WTC11 (cell line): ENCODE results near the gene CCDC170. TPM values are rescaled to one million over a fixed set of nuclear protein-coding genes. Genes with fewer than 3 reads are reported as not detected.

Source experiments
- ATAC-seq: fragments of 200-7000 bp; cut with Tn5 transposase; 2 replicates; pipeline ENCODE4 v1.10.0; 2021; ENCODE audit warnings: mild to moderate bottlenecking, moderate library complexity
- CTCF ChIA-PET: fragments of 300-600 bp; sonication (Branson Sonifier 250); formaldehyde crosslinking; loops from one replicate; lab custom pipeline; 2021; ENCODE audit warnings: antibody characterized with exemption; lab: Charles Lee
- POLR2A ChIA-PET: fragments of 350-600 bp; sonication (Branson Sonifier 250); formaldehyde crosslinking; loops from one replicate; lab custom pipeline; 2021; ENCODE audit warnings: antibody characterized with exemption; lab: Charles Lee
- DNase-seq: peaks from one replicate; pipeline ENCODE4 v3.0.0; 2021; ENCODE audit warnings: low spot score
- H3K27ac Mint-ChIP-seq: 2 replicates; pipeline ENCODE4 v1.8.0; 2021; ENCODE audit warnings: mixed read lengths
- H3K27me3 Mint-ChIP-seq: 2 replicates; pipeline ENCODE4 v1.8.0; 2021; ENCODE audit warnings: low read depth, mild to moderate bottlenecking, moderate library complexity, mixed read lengths
- H3K36me3 Mint-ChIP-seq: 2 replicates; pipeline ENCODE4 v1.8.0; 2021; ENCODE audit warnings: mixed read lengths
- H3K4me1 Mint-ChIP-seq: 2 replicates; pipeline ENCODE4 v1.8.0; 2022; ENCODE audit warnings: mixed read lengths
- H3K4me3 Mint-ChIP-seq: 2 replicates; pipeline ENCODE4 v1.8.0; 2021; ENCODE audit warnings: mild to moderate bottlenecking, moderate library complexity, mixed read lengths
- H3K9me3 Mint-ChIP-seq: 2 replicates; pipeline ENCODE4 v1.8.0; 2021; ENCODE audit warnings: mixed read lengths
- AFF4 ChIP-seq: sonication (generic); formaldehyde crosslinking; IDR thresholded peaks from 2 replicates; pipeline ENCODE4 v1.8.1; 2023; ENCODE audit warnings: mild to moderate bottlenecking, missing genetic modification reagents, borderline replicate concordance
- AR ChIP-seq: fragments of 250-450 bp; sonication (Bioruptor Pico); IDR thresholded peaks from 2 replicates; pipeline ENCODE4 v1.9.0; 2021; ENCODE audit warnings: mild to moderate bottlenecking
- CREM ChIP-seq: sonication (generic); formaldehyde crosslinking; IDR thresholded peaks from 2 replicates; pipeline ENCODE4 v1.8.1; 2022; ENCODE audit warnings: mild to moderate bottlenecking, missing genetic modification reagents, moderate library complexity
- ELF4 ChIP-seq: sonication (generic); formaldehyde crosslinking; IDR thresholded peaks from 2 replicates; pipeline ENCODE4 v1.8.1; 2022; ENCODE audit warnings: low read depth, mild to moderate bottlenecking, moderate library complexity, missing genetic modification reagents
- ERG ChIP-seq: fragments of 250-450 bp; sonication (Bioruptor Pico); IDR thresholded peaks from 2 replicates; pipeline ENCODE4 v1.8.0; 2021; ENCODE audit warnings: mild to moderate bottlenecking
- FOXJ3 ChIP-seq: sonication (generic); formaldehyde crosslinking; IDR thresholded peaks from 2 replicates; pipeline ENCODE4 v1.9.0; 2021; ENCODE audit warnings: missing genetic modification reagents, mild to moderate bottlenecking, borderline replicate concordance
- FOXK1 ChIP-seq: sonication (generic); formaldehyde crosslinking; IDR thresholded peaks from 2 replicates; pipeline ENCODE4 v1.8.0; 2022; ENCODE audit warnings: mild to moderate bottlenecking, moderate library complexity, missing genetic modification reagents
- FOXP1 ChIP-seq: sonication (generic); formaldehyde crosslinking; IDR thresholded peaks from 2 replicates; pipeline ENCODE4 v1.8.0; 2022; ENCODE audit warnings: missing genetic modification reagents, mild to moderate bottlenecking, moderate library complexity, borderline replicate concordance
- JAZF1 ChIP-seq: fragments of 250-450 bp; sonication (Bioruptor Pico); IDR thresholded peaks from 2 replicates; pipeline ENCODE4 v1.9.0; 2021; ENCODE audit warnings: moderate library complexity, mild to moderate bottlenecking, inconsistent platforms
- JUN ChIP-seq: sonication (generic); formaldehyde crosslinking; IDR thresholded peaks from 2 replicates; pipeline ENCODE4 v1.8.0; 2023; ENCODE audit warnings: mild to moderate bottlenecking, missing genetic modification reagents
- NFE2L1 ChIP-seq: sonication (generic); formaldehyde crosslinking; IDR thresholded peaks from 2 replicates; pipeline ENCODE4 v1.8.1; 2023; ENCODE audit warnings: missing genetic modification reagents
- NFYB ChIP-seq: sonication (generic); formaldehyde crosslinking; conservative IDR thresholded peaks from 2 replicates; pipeline ENCODE4 v1.8.0; 2022; ENCODE audit warnings: low read depth, missing genetic modification reagents
- USF1 ChIP-seq: sonication (generic); formaldehyde crosslinking; IDR thresholded peaks from 2 replicates; pipeline ENCODE4 v1.8.0; 2022; ENCODE audit warnings: mild to moderate bottlenecking, missing genetic modification reagents
- USF2 ChIP-seq: sonication (generic); formaldehyde crosslinking; IDR thresholded peaks from 2 replicates; pipeline ENCODE4 v1.8.1; 2023; ENCODE audit warnings: mild to moderate bottlenecking, missing genetic modification reagents, moderate library complexity
- ZNF138 ChIP-seq: sonication (generic); formaldehyde crosslinking; conservative IDR thresholded peaks from 2 replicates; pipeline ENCODE4 v1.8.1; 2022; ENCODE audit warnings: mild to moderate bottlenecking, moderate library complexity, missing genetic modification reagents
- ZNF232 ChIP-seq: sonication (generic); formaldehyde crosslinking; IDR thresholded peaks from 2 replicates; pipeline ENCODE4 v1.8.0; 2022; ENCODE audit warnings: mild to moderate bottlenecking, missing genetic modification reagents
- ZNF317 ChIP-seq: sonication (generic); formaldehyde crosslinking; IDR thresholded peaks from 2 replicates; pipeline ENCODE4 v1.8.1; 2023; ENCODE audit warnings: low read depth, mild to moderate bottlenecking, moderate library complexity, missing genetic modification reagents, borderline replicate concordance
- total RNA-seq: library from RNA; stranded (reverse); gene quantifications from 3 replicates; pipeline ENCODE4 v1.2.3, GENCODE V29; 2021
- TF ChIP-seq, protein P1 (sequence below): sonication (generic); formaldehyde crosslinking; IDR thresholded peaks from 2 replicates; pipeline ENCODE4 v1.8.0; 2023; ENCODE audit warnings: missing genetic modification reagents, mild to moderate bottlenecking, borderline replicate concordance
- TF ChIP-seq, protein P2 (sequence below): sonication (generic); formaldehyde crosslinking; conservative IDR thresholded peaks from 2 replicates; pipeline ENCODE4 v1.8.1; 2023; ENCODE audit warnings: mild to moderate bottlenecking, low read depth, missing genetic modification reagents, moderate library complexity

The CCDC170 gene
- total RNA-seq, 1 experiment from 2014 or later: 0.26 TPM

- TF ChIP-seq, protein P1, sequence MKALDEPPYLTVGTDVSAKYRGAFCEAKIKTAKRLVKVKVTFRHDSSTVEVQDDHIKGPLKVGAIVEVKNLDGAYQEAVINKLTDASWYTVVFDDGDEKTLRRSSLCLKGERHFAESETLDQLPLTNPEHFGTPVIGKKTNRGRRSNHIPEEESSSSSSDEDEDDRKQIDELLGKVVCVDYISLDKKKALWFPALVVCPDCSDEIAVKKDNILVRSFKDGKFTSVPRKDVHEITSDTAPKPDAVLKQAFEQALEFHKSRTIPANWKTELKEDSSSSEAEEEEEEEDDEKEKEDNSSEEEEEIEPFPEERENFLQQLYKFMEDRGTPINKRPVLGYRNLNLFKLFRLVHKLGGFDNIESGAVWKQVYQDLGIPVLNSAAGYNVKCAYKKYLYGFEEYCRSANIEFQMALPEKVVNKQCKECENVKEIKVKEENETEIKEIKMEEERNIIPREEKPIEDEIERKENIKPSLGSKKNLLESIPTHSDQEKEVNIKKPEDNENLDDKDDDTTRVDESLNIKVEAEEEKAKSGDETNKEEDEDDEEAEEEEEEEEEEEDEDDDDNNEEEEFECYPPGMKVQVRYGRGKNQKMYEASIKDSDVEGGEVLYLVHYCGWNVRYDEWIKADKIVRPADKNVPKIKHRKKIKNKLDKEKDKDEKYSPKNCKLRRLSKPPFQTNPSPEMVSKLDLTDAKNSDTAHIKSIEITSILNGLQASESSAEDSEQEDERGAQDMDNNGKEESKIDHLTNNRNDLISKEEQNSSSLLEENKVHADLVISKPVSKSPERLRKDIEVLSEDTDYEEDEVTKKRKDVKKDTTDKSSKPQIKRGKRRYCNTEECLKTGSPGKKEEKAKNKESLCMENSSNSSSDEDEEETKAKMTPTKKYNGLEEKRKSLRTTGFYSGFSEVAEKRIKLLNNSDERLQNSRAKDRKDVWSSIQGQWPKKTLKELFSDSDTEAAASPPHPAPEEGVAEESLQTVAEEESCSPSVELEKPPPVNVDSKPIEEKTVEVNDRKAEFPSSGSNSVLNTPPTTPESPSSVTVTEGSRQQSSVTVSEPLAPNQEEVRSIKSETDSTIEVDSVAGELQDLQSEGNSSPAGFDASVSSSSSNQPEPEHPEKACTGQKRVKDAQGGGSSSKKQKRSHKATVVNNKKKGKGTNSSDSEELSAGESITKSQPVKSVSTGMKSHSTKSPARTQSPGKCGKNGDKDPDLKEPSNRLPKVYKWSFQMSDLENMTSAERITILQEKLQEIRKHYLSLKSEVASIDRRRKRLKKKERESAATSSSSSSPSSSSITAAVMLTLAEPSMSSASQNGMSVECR (CRISPR knock-in tag): no peak
- no peak for TF ChIP-seq ELF4 (CRISPR knock-in tag)
- no peak for TF ChIP-seq JAZF1 (CRISPR knock-in tag)
- no peak for TF ChIP-seq CREM
- TF ChIP-seq USF1 (CRISPR knock-in tag): no peak
- no peak for TF ChIP-seq AFF4
- TF ChIP-seq ZNF232: no peak
- TF ChIP-seq FOXK1 (CRISPR knock-in tag): no peak
- TF ChIP-seq USF2 (CRISPR knock-in tag): no peak
- no peak for TF ChIP-seq AR
- no peak for TF ChIP-seq ZNF138
- TF ChIP-seq FOXJ3: no peak
- TF ChIP-seq NFYB (CRISPR knock-in tag): no peak
- Mint-ChIP-seq H3K27me3 (peaks cover 3% of the 10 kb centered on the region; the same call in 1 of the 2 replicates), H3K4me1 (no peaks in the 10 kb centered on the region), H3K4me3 (no peak overlapping the region), H3K9me3 (peaks cover 25% of the 10 kb centered on the region), H3K36me3 (peaks cover 18% of the 10 kb centered on the region), H3K27ac (no peak overlapping the region)
- ATAC-seq (no peak), DNase-seq (no peak)
- ChIA-PET POLR2A (no interaction called here), CTCF (interaction anchor here (2.0 kb wide), 1 partner anchor 11 kb away, joined by 9 read pairs; no protein-coding TSS in a partner anchor)
Observed at GRCh38 chr6:151659212-151659611, 165.4 kb downstream of the CCDC170 start.

DNA sequence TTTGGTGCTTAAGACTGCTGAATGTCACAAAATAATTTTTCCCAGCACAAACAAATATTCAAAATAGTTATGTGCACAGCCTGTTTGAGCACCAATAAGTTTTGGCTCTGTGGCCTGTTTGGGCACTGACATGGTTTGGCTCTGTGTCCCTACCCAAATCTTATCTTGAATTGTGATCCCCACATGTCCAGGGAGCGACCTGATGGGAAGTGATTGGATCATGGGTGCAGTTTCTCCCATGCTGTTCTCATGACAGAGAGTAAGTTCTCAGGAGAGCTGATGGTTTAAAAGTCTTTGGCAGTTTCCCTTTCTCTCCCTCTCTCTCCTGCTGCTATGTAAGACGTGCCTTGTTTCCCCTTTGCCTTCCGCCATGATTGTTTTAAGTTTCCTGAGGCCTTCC is 167.7 kb downstream of the CCDC170 start:
- Mint-ChIP-seq H3K4me1 (no peaks in the 10 kb centered on the region), H3K4me3 (no peak overlapping the region), H3K27ac (no peak overlapping the region), H3K36me3 (no peaks in the 10 kb centered on the region), H3K9me3 (0 out of 2 replicates have a peak, but pooled peaks cover 4% of the 10 kb centered on the region), H3K27me3 (no peaks in the 10 kb centered on the region)
- ATAC-seq (no peak), DNase-seq (no peak)
- POLR2A ChIA-PET: no interaction called here
- CTCF ChIA-PET: no interaction called here
- TF ChIP-seq NFE2L1 (CRISPR knock-in tag): no peak
- TF ChIP-seq FOXP1 (CRISPR knock-in tag): no peak
- TF ChIP-seq, protein P2, sequence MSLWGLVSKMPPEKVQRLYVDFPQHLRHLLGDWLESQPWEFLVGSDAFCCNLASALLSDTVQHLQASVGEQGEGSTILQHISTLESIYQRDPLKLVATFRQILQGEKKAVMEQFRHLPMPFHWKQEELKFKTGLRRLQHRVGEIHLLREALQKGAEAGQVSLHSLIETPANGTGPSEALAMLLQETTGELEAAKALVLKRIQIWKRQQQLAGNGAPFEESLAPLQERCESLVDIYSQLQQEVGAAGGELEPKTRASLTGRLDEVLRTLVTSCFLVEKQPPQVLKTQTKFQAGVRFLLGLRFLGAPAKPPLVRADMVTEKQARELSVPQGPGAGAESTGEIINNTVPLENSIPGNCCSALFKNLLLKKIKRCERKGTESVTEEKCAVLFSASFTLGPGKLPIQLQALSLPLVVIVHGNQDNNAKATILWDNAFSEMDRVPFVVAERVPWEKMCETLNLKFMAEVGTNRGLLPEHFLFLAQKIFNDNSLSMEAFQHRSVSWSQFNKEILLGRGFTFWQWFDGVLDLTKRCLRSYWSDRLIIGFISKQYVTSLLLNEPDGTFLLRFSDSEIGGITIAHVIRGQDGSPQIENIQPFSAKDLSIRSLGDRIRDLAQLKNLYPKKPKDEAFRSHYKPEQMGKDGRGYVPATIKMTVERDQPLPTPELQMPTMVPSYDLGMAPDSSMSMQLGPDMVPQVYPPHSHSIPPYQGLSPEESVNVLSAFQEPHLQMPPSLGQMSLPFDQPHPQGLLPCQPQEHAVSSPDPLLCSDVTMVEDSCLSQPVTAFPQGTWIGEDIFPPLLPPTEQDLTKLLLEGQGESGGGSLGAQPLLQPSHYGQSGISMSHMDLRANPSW (CRISPR knock-in tag): no peak
- TF ChIP-seq ERG (CRISPR knock-in tag): no peak
- no peak for TF ChIP-seq JUN (CRISPR knock-in tag)
- TF ChIP-seq ZNF317 (CRISPR knock-in tag): no peak
